ENCODE data around the gene MICALL1.

- TF ChIP-seq BACH1 (tag; IDR thresholded peaks at IDR 0.05), result no peak
- TF ChIP-seq JUNB (CRISPR knock-in tag; conservative IDR thresholded peaks at IDR 0.05), result no peak
- TF ChIP-seq CTCF (IDR thresholded peaks at IDR 0.05 in 2 of 3, conservative IDR thresholded peaks at IDR 0.05 in 1 of 3; ENCODE audit: insufficient read depth in 2 of 3, low read depth in 1 of 3, low read length in 3 of 3), result no peak
- no peak for TF ChIP-seq SIN3A (IDR thresholded peaks at IDR 0.05; ENCODE audit: borderline replicate concordance in 2 of 2, control insufficient read depth in 1 of 2, low read depth in 2 of 2, low read length in 2 of 2)
- no peak for TF ChIP-seq POLR2A (conservative IDR thresholded peaks at IDR 0.05)
- no peak for TF ChIP-seq BRF1 (IDR thresholded peaks at IDR 0.05; ENCODE audit: borderline replicate concordance, extremely low read depth, insufficient read length)
- TF ChIP-seq RAD21 (CRISPR knock-in tag; conservative IDR thresholded peaks at IDR 0.05 in 1 of 2, IDR thresholded peaks at IDR 0.05 in 1 of 2), result no peak
- TF ChIP-seq GABPA (tag; conservative IDR thresholded peaks at IDR 0.05; ENCODE audit: low read depth), result no peak
- TF ChIP-seq ARID3B (CRISPR knock-in tag; IDR thresholded peaks at IDR 0.05; ENCODE audit: borderline replicate concordance), result no peak
- no peak for TF ChIP-seq ZNF274 (IDR thresholded peaks at IDR 0.05; ENCODE audit: borderline replicate concordance, low read depth, low read length)
- no peak for TF ChIP-seq FOS (IDR thresholded peaks at IDR 0.05; ENCODE audit: extremely low read depth, insufficient read length)
- no peak for TF ChIP-seq MXI1 (IDR thresholded peaks at IDR 0.05; ENCODE audit: low read depth, low read length)
- no peak for TF ChIP-seq SP1 (CRISPR knock-in tag; IDR thresholded peaks at IDR 0.05)
- no peak for TF ChIP-seq SREBF2 (CRISPR knock-in tag; IDR thresholded peaks at IDR 0.05)
These were observed 83.3 kb downstream of the MICALL1 start for GRCh38 chr22:37989146-37990045.

All from K562 (cell line).